Peyer's patch (tissue), 4 donors: ENCODE measurements around the gene SNX32.

Source experiments
- CTCF ChIP-seq, 6 experiments: fragments of 450-650 bp in 4 of 6; fragments of 200-600 bp in 2 of 6; sonication (generic) in 1 of 6; IDR thresholded peaks; one replicate each; pipeline ENCODE4 v1.5.1; 2017 to 2019; ENCODE audit warnings: antibody characterized with exemption in 6 of 6, mild to moderate bottlenecking in 3 of 6, moderate library complexity in 1 of 6
- POLR2A ChIP-seq, 2 donors: fragments of 450-650 bp; IDR thresholded peaks; one replicate each; pipeline ENCODE4 v1.5.1; 2017; ENCODE audit warnings: antibody characterized with exemption in 2 of 2, mild to moderate bottlenecking in 2 of 2, moderate library complexity in 2 of 2

DNA sequence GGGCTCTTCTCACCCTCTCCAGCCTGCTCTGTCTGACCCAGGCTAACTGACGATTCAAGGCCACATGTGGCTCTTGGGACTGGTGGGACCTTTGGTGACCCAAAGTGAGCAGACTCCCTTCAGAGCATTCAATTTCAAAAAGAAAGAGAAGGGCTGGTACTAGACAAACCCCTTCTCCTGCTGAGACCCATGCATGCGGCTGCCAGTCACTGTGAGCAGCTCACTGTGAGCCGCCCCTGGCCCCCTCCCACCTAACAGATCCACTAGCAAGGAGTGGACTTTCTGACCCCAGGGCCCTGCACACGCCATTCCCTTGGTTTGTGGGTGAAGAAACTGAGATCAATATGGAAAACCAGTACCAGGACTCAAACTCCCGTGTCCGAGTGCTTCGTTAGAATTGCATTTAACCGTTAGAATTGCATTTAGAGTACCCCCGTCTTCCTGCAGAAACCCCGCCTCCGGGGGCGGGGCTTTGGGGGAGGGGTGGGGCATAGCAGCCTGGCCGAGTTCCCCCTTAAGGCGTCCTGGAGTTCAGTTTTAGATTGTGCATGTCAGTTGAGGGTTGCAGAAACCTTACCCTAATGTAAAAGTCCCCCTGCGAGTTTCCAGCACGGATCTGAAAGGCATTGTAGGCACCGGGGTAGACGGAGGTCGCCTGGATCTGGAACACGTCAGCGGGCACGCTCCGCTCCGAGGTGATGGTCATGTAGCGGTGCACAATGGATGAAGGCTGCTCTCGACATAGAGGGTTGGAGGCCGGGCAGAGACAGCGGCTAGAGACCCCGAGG, 33.7 kb downstream of the SNX32 start:
- TF ChIP-seq CTCF (IDR thresholded peaks at IDR 0.05) (no peak), POLR2A (IDR thresholded peaks at IDR 0.05) (no peak)
